T-helper 2 cell treated with Interferon-gamma antibody and Interleukin-4, amounts not matched to agents 5 μg/mL and 100 μg/mL, for 36 hours (primary cell): Measurements from ENCODE around the gene TMEM117.
"Not testable (repeated sequence)": the region's sequence is repeated elsewhere in the genome, so short reads cannot be mapped to it uniquely, and the experiment has no call there.

Experiments
- DNase-seq: peaks from one replicate; pipeline ENCODE4 v3.0.0; 2021; ENCODE audit warnings: low spot score
- H3K27ac Mint-ChIP-seq: one replicate; pipeline ENCODE4 v1.8.0; 2021; ENCODE audit warnings: mild to moderate bottlenecking, mixed read lengths
- H3K27me3 Mint-ChIP-seq: one replicate; pipeline ENCODE4 v1.8.0; 2021; ENCODE audit warnings: low read depth, mixed read lengths
- H3K36me3 Mint-ChIP-seq: one replicate; pipeline ENCODE4 v1.8.0; 2021; ENCODE audit warnings: low read depth, mixed read lengths
- H3K4me1 Mint-ChIP-seq: one replicate; pipeline ENCODE4 v1.8.0; 2021; ENCODE audit warnings: low read depth, mixed read lengths
- H3K4me3 Mint-ChIP-seq: one replicate; pipeline ENCODE4 v1.8.0; 2022; ENCODE audit warnings: mild to moderate bottlenecking, moderate library complexity, mixed read lengths
- H3K9me3 Mint-ChIP-seq: one replicate; pipeline ENCODE4 v1.8.0; 2021; ENCODE audit warnings: mixed read lengths

TMEM117 gene

GRCh38 chr12:44369998-44370397 lies 534.1 kb downstream of the TMEM117 start:
- H3K27me3 Mint-ChIP-seq, result no peaks in the 10 kb centered on the region
- no peaks in the 10 kb centered on the region for H3K9me3 Mint-ChIP-seq
- no peak for DNase-seq
- H3K4me1 Mint-ChIP-seq, result no peaks in the 10 kb centered on the region
- no peak overlapping the region for H3K4me3 Mint-ChIP-seq
- no peak overlapping the region for H3K27ac Mint-ChIP-seq
- H3K36me3 Mint-ChIP-seq, result no peaks in the 10 kb centered on the region

- H3K27ac Mint-ChIP-seq, result no peak overlapping the region
- DNase-seq, result no peak
- H3K27me3 Mint-ChIP-seq, result no peaks in the 10 kb centered on the region
- no peak overlapping the region for H3K4me3 Mint-ChIP-seq
- H3K4me1 Mint-ChIP-seq, result no peaks in the 10 kb centered on the region
- no peaks in the 10 kb centered on the region for H3K9me3 Mint-ChIP-seq
- no peaks in the 10 kb centered on the region for H3K36me3 Mint-ChIP-seq
These were observed 535.1 kb downstream of the TMEM117 start for GRCh38 chr12:44370982-44371381.

GRCh38 chr12:44372259-44372658 lies 536.4 kb downstream of the TMEM117 start:
- Mint-ChIP-seq H3K9me3 (no peaks in the 10 kb centered on the region), H3K36me3 (no peaks in the 10 kb centered on the region), H3K27ac (no peak overlapping the region), H3K4me1 (no peaks in the 10 kb centered on the region), H3K27me3 (no peaks in the 10 kb centered on the region), H3K4me3 (no peak overlapping the region)
- DNase-seq, result no peak

- no peaks in the 10 kb centered on the region for H3K9me3 Mint-ChIP-seq
- H3K36me3 Mint-ChIP-seq, result no peaks in the 10 kb centered on the region
- no peak overlapping the region for H3K27ac Mint-ChIP-seq
- H3K27me3 Mint-ChIP-seq, result no peaks in the 10 kb centered on the region
- H3K4me1 Mint-ChIP-seq, result no peaks in the 10 kb centered on the region
- H3K4me3 Mint-ChIP-seq, result no peak overlapping the region
- DNase-seq, result no peak
These were observed 539.8 kb downstream of the TMEM117 start for GRCh38 chr12:44375694-44376093.

- Mint-ChIP-seq H3K36me3 (no peaks in the 10 kb centered on the region), H3K27me3 (no peaks in the 10 kb centered on the region), H3K9me3 (no peaks in the 10 kb centered on the region), H3K4me1 (no peaks in the 10 kb centered on the region), H3K4me3 (no peak overlapping the region), H3K27ac (no peak overlapping the region)
- DNase-seq, result no peak
These were observed 541.7 kb downstream of the TMEM117 start for GRCh38 chr12:44377443-44378187.

- not testable (repeated sequence) for H3K36me3 Mint-ChIP-seq, DNase-seq, H3K9me3 Mint-ChIP-seq, H3K4me3 Mint-ChIP-seq, H3K27ac Mint-ChIP-seq, H3K27me3 Mint-ChIP-seq, H3K4me1 Mint-ChIP-seq
These were observed 543.2 kb downstream of the TMEM117 start for GRCh38 chr12:44379113-44379512.

- no peak overlapping the region for H3K4me3 Mint-ChIP-seq
- no peak overlapping the region for H3K27ac Mint-ChIP-seq
- no peak for DNase-seq
- H3K27me3 Mint-ChIP-seq, result no peaks in the 10 kb centered on the region
- no peaks in the 10 kb centered on the region for H3K4me1 Mint-ChIP-seq
- no peaks in the 10 kb centered on the region for H3K36me3 Mint-ChIP-seq
- H3K9me3 Mint-ChIP-seq, result no peaks in the 10 kb centered on the region
These were observed 544.0 kb downstream of the TMEM117 start for GRCh38 chr12:44379831-44380230.

GRCh38 chr12:44380861-44381260 lies 545.0 kb downstream of the TMEM117 start:
- H3K36me3 Mint-ChIP-seq, result no peaks in the 10 kb centered on the region
- no peaks in the 10 kb centered on the region for H3K4me1 Mint-ChIP-seq
- DNase-seq, result no peak
- no peak overlapping the region for H3K4me3 Mint-ChIP-seq
- no peaks in the 10 kb centered on the region for H3K9me3 Mint-ChIP-seq
- H3K27me3 Mint-ChIP-seq, result no peaks in the 10 kb centered on the region
- H3K27ac Mint-ChIP-seq, result no peak overlapping the region

- Mint-ChIP-seq H3K27me3 (no peaks in the 10 kb centered on the region), H3K36me3 (no peaks in the 10 kb centered on the region), H3K4me1 (no peaks in the 10 kb centered on the region), H3K27ac (no peak overlapping the region), H3K9me3 (no peaks in the 10 kb centered on the region), H3K4me3 (no peak overlapping the region)
- DNase-seq, result no peak
These were observed 545.5 kb downstream of the TMEM117 start for GRCh38 chr12:44381341-44381740.

GRCh38 chr12:44384136-44384535 lies 548.3 kb downstream of the TMEM117 start:
- no peak for DNase-seq
- H3K27me3 Mint-ChIP-seq, result no peaks in the 10 kb centered on the region
- H3K9me3 Mint-ChIP-seq, result no peaks in the 10 kb centered on the region
- H3K4me1 Mint-ChIP-seq, result no peaks in the 10 kb centered on the region
- no peak overlapping the region for H3K4me3 Mint-ChIP-seq
- no peaks in the 10 kb centered on the region for H3K36me3 Mint-ChIP-seq
- H3K27ac Mint-ChIP-seq, result no peak overlapping the region

- no peaks in the 10 kb centered on the region for H3K36me3 Mint-ChIP-seq
- no peak overlapping the region for H3K4me3 Mint-ChIP-seq
- no peaks in the 10 kb centered on the region for H3K4me1 Mint-ChIP-seq
- no peak for DNase-seq
- no peaks in the 10 kb centered on the region for H3K9me3 Mint-ChIP-seq
- H3K27ac Mint-ChIP-seq, result no peak overlapping the region
- H3K27me3 Mint-ChIP-seq, result no peaks in the 10 kb centered on the region
These were observed 550.1 kb downstream of the TMEM117 start for GRCh38 chr12:44385964-44386363.

GRCh38 chr12:44387581-44387980 lies 551.7 kb downstream of the TMEM117 start:
- no peak for DNase-seq
- H3K27me3 Mint-ChIP-seq, result no peaks in the 10 kb centered on the region
- no peak overlapping the region for H3K4me3 Mint-ChIP-seq
- H3K4me1 Mint-ChIP-seq, result no peaks in the 10 kb centered on the region
- no peaks in the 10 kb centered on the region for H3K9me3 Mint-ChIP-seq
- no peak overlapping the region for H3K27ac Mint-ChIP-seq
- no peaks in the 10 kb centered on the region for H3K36me3 Mint-ChIP-seq

GRCh38 chr12:44389038-44389437 lies 553.2 kb downstream of the TMEM117 start:
- Mint-ChIP-seq H3K27ac (no peak overlapping the region), H3K36me3 (no peaks in the 10 kb centered on the region), H3K4me3 (no peak overlapping the region), H3K27me3 (no peaks in the 10 kb centered on the region), H3K4me1 (no peaks in the 10 kb centered on the region), H3K9me3 (no peaks in the 10 kb centered on the region)
- DNase-seq, result no peak

GRCh38 chr12:44389896-44390295 lies 554.0 kb downstream of the TMEM117 start:
- Mint-ChIP-seq H3K27ac (no peak overlapping the region), H3K9me3 (no peaks in the 10 kb centered on the region), H3K36me3 (no peaks in the 10 kb centered on the region), H3K4me3 (no peak overlapping the region), H3K27me3 (no peaks in the 10 kb centered on the region), H3K4me1 (no peaks in the 10 kb centered on the region)
- DNase-seq, result no peak

GRCh38 chr12:44397631-44398030 lies 561.8 kb downstream of the TMEM117 start:
- Mint-ChIP-seq H3K9me3 (no peaks in the 10 kb centered on the region), H3K27ac (no peak overlapping the region), H3K27me3 (no peaks in the 10 kb centered on the region), H3K4me3 (no peak overlapping the region), H3K36me3 (no peaks in the 10 kb centered on the region), H3K4me1 (no peaks in the 10 kb centered on the region)
- no peak for DNase-seq
